Measurements from ENCODE around the gene LCN10.
A peak's percentile ranks its signal among the peaks of the same experiment; 100 is the strongest.

Gene LCN10

GRCh38 chr9:136693490-136694162, 49.1 kb downstream of the LCN10 start:
- Mint-ChIP-seq H3K27ac (no peak overlapping the region), H3K4me1 (peaks cover 3% of the 10 kb centered on the region), H3K27me3 (peaks cover 8% of the 10 kb centered on the region), H3K4me3 (no peak overlapping the region), H3K9me3 (no peaks in the 10 kb centered on the region), H3K36me3 (ENCODE audit: low read depth) (no peaks in the 10 kb centered on the region)
- peak; percentile 45 for ATAC-seq
- no peak for DNase-seq

GRCh38 chr9:136693135-136693489, 49.6 kb downstream of the LCN10 start:
- Mint-ChIP-seq H3K36me3 (ENCODE audit: low read depth) (no peaks in the 10 kb centered on the region), H3K27me3 (peaks cover 8% of the 10 kb centered on the region), H3K4me1 (peaks cover 5% of the 10 kb centered on the region), H3K27ac (no peak overlapping the region), H3K4me3 (no peak overlapping the region), H3K9me3 (no peaks in the 10 kb centered on the region)
- ATAC-seq (no peak), DNase-seq (no peak)

GRCh38 chr9:136692185-136693134, 50.3 kb downstream of the LCN10 start:
- no peak for ATAC-seq
- Mint-ChIP-seq H3K4me1 (peaks cover 5% of the 10 kb centered on the region), H3K27ac (no peak overlapping the region), H3K36me3 (ENCODE audit: low read depth) (no peaks in the 10 kb centered on the region), H3K9me3 (no peaks in the 10 kb centered on the region), H3K27me3 (peaks cover 7% of the 10 kb centered on the region), H3K4me3 (no peak overlapping the region)
- DNase-seq: no peak

GRCh38 chr9:136691316-136692184, 51.2 kb downstream of the LCN10 start:
- ATAC-seq: no peak
- H3K4me3 Mint-ChIP-seq: no peak overlapping the region
- no peak for DNase-seq
- no peaks in the 10 kb centered on the region for H3K36me3 Mint-ChIP-seq (ENCODE audit: low read depth)
- peaks cover 2% of the 10 kb centered on the region for H3K4me1 Mint-ChIP-seq
- no peak overlapping the region for H3K27ac Mint-ChIP-seq
- H3K9me3 Mint-ChIP-seq: no peaks in the 10 kb centered on the region
- peaks cover 2% of the 10 kb centered on the region for H3K27me3 Mint-ChIP-seq

GRCh38 chr9:136690806-136691261, 51.9 kb downstream of the LCN10 start:
- Mint-ChIP-seq H3K4me3 (no peak overlapping the region), H3K36me3 (ENCODE audit: low read depth) (no peaks in the 10 kb centered on the region), H3K4me1 (peaks cover 4% of the 10 kb centered on the region), H3K9me3 (no peaks in the 10 kb centered on the region), H3K27ac (no peak overlapping the region), H3K27me3 (peaks cover 2% of the 10 kb centered on the region)
- DNase-seq (no peak), ATAC-seq (no peak)

DNA sequence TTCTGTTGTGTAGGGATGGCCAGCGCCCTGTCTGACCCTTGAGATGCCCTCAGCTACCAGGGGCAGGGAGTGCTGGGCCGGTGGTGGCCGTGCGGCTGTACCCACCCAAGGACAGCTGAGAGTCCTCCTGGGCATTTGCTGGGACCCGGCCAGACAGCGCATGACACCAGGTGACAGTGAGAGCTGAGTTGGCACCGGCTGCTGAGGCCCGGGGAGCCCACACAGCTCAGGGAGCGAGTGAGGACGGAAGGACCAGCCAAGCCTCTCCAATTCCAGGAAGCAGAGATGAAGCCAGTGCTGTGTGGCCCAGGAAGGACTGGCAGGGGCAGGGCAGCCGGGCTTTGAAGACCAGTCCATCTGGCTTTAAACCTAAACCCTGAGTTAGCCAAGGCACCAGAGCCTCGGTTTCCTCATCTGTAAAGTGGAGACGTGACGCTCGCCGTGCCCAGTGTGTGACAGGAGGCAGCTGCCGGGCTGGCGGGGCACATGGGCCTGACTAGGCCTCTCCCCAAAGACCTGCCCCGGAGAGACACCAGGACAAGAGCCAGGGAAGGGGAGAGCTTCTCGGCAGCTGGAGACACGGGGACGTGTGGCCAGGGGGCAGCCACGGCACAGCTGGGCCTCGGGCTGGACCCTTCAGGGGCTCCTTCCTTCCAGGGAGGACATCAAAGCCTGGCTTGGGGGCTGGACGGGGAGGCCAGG, 52.5 kb downstream of the LCN10 start:
- no peak overlapping the region for H3K27ac Mint-ChIP-seq
- DNase-seq: no peak

DNA sequence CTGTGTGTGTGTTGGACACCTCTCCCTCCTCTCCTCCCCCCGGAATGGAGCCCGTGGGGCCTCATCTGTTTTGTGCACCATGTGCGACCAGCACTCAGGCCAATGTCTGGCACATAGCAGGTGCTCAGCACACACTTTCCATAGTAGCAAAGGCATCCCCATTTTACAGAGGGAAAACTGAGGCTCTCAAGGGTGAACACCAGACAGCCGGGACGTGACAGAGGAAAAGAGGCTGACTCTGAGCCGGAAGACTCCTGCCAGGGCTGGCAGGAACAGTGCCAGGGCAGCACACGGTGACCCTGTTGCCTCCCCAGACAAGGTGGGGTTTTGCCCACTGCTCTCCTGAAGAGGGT, 53.7 kb downstream of the LCN10 start:
- H3K36me3 Mint-ChIP-seq (ENCODE audit: low read depth): no peaks in the 10 kb centered on the region
- H3K4me1 Mint-ChIP-seq: peaks cover 4% of the 10 kb centered on the region
- H3K9me3 Mint-ChIP-seq: no peaks in the 10 kb centered on the region
- H3K27me3 Mint-ChIP-seq: peaks cover 2% of the 10 kb centered on the region
- H3K4me3 Mint-ChIP-seq: no peak overlapping the region
- ATAC-seq (no peak), DNase-seq (no peak)
- no peak overlapping the region for H3K27ac Mint-ChIP-seq

More for the DNA sequence above, 52.5 kb downstream of the LCN10 start:
- Mint-ChIP-seq H3K4me1 (peaks cover 4% of the 10 kb centered on the region), H3K4me3 (no peak overlapping the region), H3K27me3 (peaks cover 2% of the 10 kb centered on the region), H3K36me3 (ENCODE audit: low read depth) (no peaks in the 10 kb centered on the region), H3K9me3 (no peaks in the 10 kb centered on the region)
- ATAC-seq: no peak

GRCh38 chr9:136688274-136689107, 54.2 kb downstream of the LCN10 start:
- DNase-seq: no peak
- Mint-ChIP-seq H3K4me1 (peaks cover 4% of the 10 kb centered on the region), H3K27me3 (peaks cover 2% of the 10 kb centered on the region), H3K9me3 (no peaks in the 10 kb centered on the region), H3K27ac (no peak overlapping the region), H3K36me3 (ENCODE audit: low read depth) (no peaks in the 10 kb centered on the region), H3K4me3 (no peak overlapping the region)
- no peak for ATAC-seq
